ENCODE data around the gene CD300LG. TPM values are rescaled to one million over a fixed set of nuclear protein-coding genes. Genes with fewer than 3 reads are reported as not detected.

CD300LG gene
- total RNA-seq, 1 experiment from 2014 or later, result not detected

GRCh38 chr17:43848601-43849000 lies 1.6 kb downstream of the CD300LG start:
- H3K4me3 ChIP-seq (ENCODE audit: low read depth, low read length, poor library complexity, severe bottlenecking), result no peak overlapping the region
- H3K9me3 ChIP-seq (ENCODE audit: low read depth, low read length, poor library complexity, severe bottlenecking), result no peaks in the 10 kb centered on the region
- ChIA-PET POLR2A (ENCODE audit: low non-redundant PET) (no interaction called here), CTCF (no interaction called here)
- H3K36me3 ChIP-seq (ENCODE audit: insufficient read depth, low read length, poor library complexity, severe bottlenecking), result no peaks in the 10 kb centered on the region
- no peaks in the 10 kb centered on the region for H3K4me1 ChIP-seq (ENCODE audit: insufficient read depth, low read length, poor library complexity, severe bottlenecking)
- BruUV-seq (replicated peaks), result no TSS peak
- no peak for DNase-seq (ENCODE audit: low spot score)
- no peak overlapping the region for H3K27ac ChIP-seq (ENCODE audit: low read depth, low read length, poor library complexity, severe bottlenecking)
- intact Hi-C loops (cut with micrococcal nuclease; ENCODE audit: unreplicated experiment), result no loop called here
- H3K27me3 ChIP-seq (replicated peaks; ENCODE audit: insufficient read depth, low read depth, low read length, poor library complexity), result no peaks in the 10 kb centered on the region
- TF ChIP-seq CTCF (conservative IDR thresholded peaks at IDR 0.05; ENCODE audit: low read depth, low read length) (no peak), EZH2 (IDR thresholded peaks at IDR 0.05; ENCODE audit: borderline replicate concordance, low read depth, low read length, poor library complexity, severe bottlenecking) (no peak)

- CTCF ChIA-PET, result no interaction called here
- BruUV-seq (replicated peaks), result no TSS peak
These were observed 2.1 kb downstream of the CD300LG start for GRCh38 chr17:43849116-43849515.

GRCh38 chr17:43852571-43852970 lies 5.6 kb downstream of the CD300LG start:
- H3K36me3 ChIP-seq (ENCODE audit: insufficient read depth, low read length, poor library complexity, severe bottlenecking), result no peaks in the 10 kb centered on the region
- TF ChIP-seq EZH2 (IDR thresholded peaks at IDR 0.05; ENCODE audit: borderline replicate concordance, low read depth, low read length, poor library complexity, severe bottlenecking) (no peak), CTCF (conservative IDR thresholded peaks at IDR 0.05; ENCODE audit: low read depth, low read length) (no peak)
- no peaks in the 10 kb centered on the region for H3K27me3 ChIP-seq (replicated peaks; ENCODE audit: insufficient read depth, low read depth, low read length, poor library complexity)
- H3K9me3 ChIP-seq (ENCODE audit: low read depth, low read length, poor library complexity, severe bottlenecking), result no peaks in the 10 kb centered on the region
- ChIA-PET POLR2A (ENCODE audit: low non-redundant PET) (no interaction called here), CTCF (no interaction called here)
- DNase-seq (ENCODE audit: low spot score), result no peak
- intact Hi-C loops (cut with micrococcal nuclease; ENCODE audit: unreplicated experiment), result no loop called here
- no peaks in the 10 kb centered on the region for H3K4me1 ChIP-seq (ENCODE audit: insufficient read depth, low read length, poor library complexity, severe bottlenecking)
- H3K4me3 ChIP-seq (ENCODE audit: low read depth, low read length, poor library complexity, severe bottlenecking), result no peak overlapping the region
- no TSS peak for BruUV-seq (replicated peaks)
- H3K27ac ChIP-seq (ENCODE audit: low read depth, low read length, poor library complexity, severe bottlenecking), result no peak overlapping the region

More at GRCh38 chr17:43849116-43849515, 2.1 kb downstream of the CD300LG start:
- POLR2A ChIA-PET (ENCODE audit: low non-redundant PET), result no interaction called here
- no peak overlapping the region for H3K4me3 ChIP-seq (ENCODE audit: low read depth, low read length, poor library complexity, severe bottlenecking)
- no peaks in the 10 kb centered on the region for H3K36me3 ChIP-seq (ENCODE audit: insufficient read depth, low read length, poor library complexity, severe bottlenecking)
- intact Hi-C loops (cut with micrococcal nuclease; ENCODE audit: unreplicated experiment), result no loop called here
- no peaks in the 10 kb centered on the region for H3K4me1 ChIP-seq (ENCODE audit: insufficient read depth, low read length, poor library complexity, severe bottlenecking)
- no peaks in the 10 kb centered on the region for H3K9me3 ChIP-seq (ENCODE audit: low read depth, low read length, poor library complexity, severe bottlenecking)
- H3K27ac ChIP-seq (ENCODE audit: low read depth, low read length, poor library complexity, severe bottlenecking), result no peak overlapping the region
- TF ChIP-seq CTCF (conservative IDR thresholded peaks at IDR 0.05; ENCODE audit: low read depth, low read length) (no peak), EZH2 (IDR thresholded peaks at IDR 0.05; ENCODE audit: borderline replicate concordance, low read depth, low read length, poor library complexity, severe bottlenecking) (no peak)
- H3K27me3 ChIP-seq (replicated peaks; ENCODE audit: insufficient read depth, low read depth, low read length, poor library complexity), result no peaks in the 10 kb centered on the region
- no peak for DNase-seq (ENCODE audit: low spot score)
